ENCODE results near the gene PNKD.

GRCh38 chr2:218245214-218245613 lies 25.1 kb upstream of the PNKD start:
- TF ChIP-seq CTCF (IDR thresholded peaks at IDR 0.05): no peak
- TF ChIP-seq POLR2A (IDR thresholded peaks at IDR 0.05): no peak
- TF ChIP-seq POLR2AphosphoS5 (IDR thresholded peaks at IDR 0.05): no peak

Data from suprapubic skin (tissue), 4 donors.